SK-N-SH treated with all-trans-retinoic acid at 6 μM for 48 hours (cell line): Measurements from ENCODE around the gene ATP11C.

ENCODE experiments used
- ATAC-seq: fragments of 200-7000 bp; cut with Tn5 transposase; 3 replicates; pipeline ENCODE4 v1.9.1; 2020; ENCODE audit warnings: mild to moderate bottlenecking, moderate library complexity
- ARNTL ChIP-seq: fragments of 450-650 bp; formaldehyde crosslinking; IDR thresholded peaks from 2 replicates; pipeline ENCODE4 v1.5.0; 2020; ENCODE audit warnings: low read depth, mild to moderate bottlenecking, moderate library complexity, borderline replicate concordance
- BACH2 ChIP-seq: fragments of 250-450 bp; sonication (Bioruptor Pico); IDR thresholded peaks from 2 replicates; pipeline ENCODE4 v1.9.0; 2021; ENCODE audit warnings: mild to moderate bottlenecking, borderline replicate concordance
- CSDC2 ChIP-seq: fragments of 250-450 bp; sonication (Bioruptor Pico); IDR thresholded peaks from 2 replicates; pipeline ENCODE4 v1.5.0; 2020; ENCODE audit warnings: mild to moderate bottlenecking, moderate library complexity
- ESRRG ChIP-seq: fragments of 250-450 bp; sonication (Bioruptor Pico); IDR thresholded peaks from 2 replicates; pipeline ENCODE4 v1.6.1; 2021; ENCODE audit warnings: mild to moderate bottlenecking
- GLIS3 ChIP-seq: fragments of 250-450 bp; sonication (Bioruptor Pico); IDR thresholded peaks from 2 replicates; pipeline ENCODE4 v1.5.0; 2020; ENCODE audit warnings: mild to moderate bottlenecking, moderate library complexity
- ISL1 ChIP-seq: fragments of 250-450 bp; sonication (Bioruptor Pico); IDR thresholded peaks from 2 replicates; pipeline ENCODE4 v2.1.2; 2022; ENCODE audit warnings: mild to moderate bottlenecking, moderate library complexity
- PPARA ChIP-seq: fragments of 250-450 bp; sonication (Bioruptor Pico); IDR thresholded peaks from 2 replicates; pipeline ENCODE4 v1.5.0; 2020; ENCODE audit warnings: mild to moderate bottlenecking, borderline replicate concordance
- RARB ChIP-seq: fragments of 250-450 bp; sonication (Bioruptor Pico); IDR thresholded peaks from 2 replicates; pipeline ENCODE4 v1.8.0; 2021; ENCODE audit warnings: mild to moderate bottlenecking, moderate library complexity
- SNAI2 ChIP-seq: fragments of 250-450 bp; sonication (Bioruptor Pico); IDR thresholded peaks from 2 replicates; pipeline ENCODE4 v1.5.0; 2020; ENCODE audit warnings: mild to moderate bottlenecking, moderate library complexity
- TCF4 ChIP-seq: fragments of 250-450 bp; sonication (Bioruptor Pico); IDR thresholded peaks from 2 replicates; pipeline ENCODE4 v1.8.0; 2021; ENCODE audit warnings: mild to moderate bottlenecking, moderate library complexity, borderline replicate concordance
- TOX ChIP-seq: fragments of 250-450 bp; sonication (Bioruptor Pico); IDR thresholded peaks from 2 replicates; pipeline ENCODE4 v1.8.0; 2021; ENCODE audit warnings: mild to moderate bottlenecking, moderate library complexity, borderline replicate concordance
- ZFP30 ChIP-seq: fragments of 450-650 bp; formaldehyde crosslinking; IDR thresholded peaks from 2 replicates; pipeline ENCODE4 v1.5.0; 2022; ENCODE audit warnings: mild to moderate bottlenecking, moderate library complexity
- ZNF565 ChIP-seq: fragments of 450-650 bp; formaldehyde crosslinking; conservative IDR thresholded peaks from 2 replicates; pipeline ENCODE4 v1.5.0; 2020; ENCODE audit warnings: low read depth, mild to moderate bottlenecking, moderate library complexity
- ZNF8 ChIP-seq: fragments of 450-650 bp; formaldehyde crosslinking; IDR thresholded peaks from 2 replicates; pipeline ENCODE4 v1.5.0; 2020; ENCODE audit warnings: mild to moderate bottlenecking, moderate library complexity
- TF ChIP-seq, protein P1 (sequence below): fragments of 250-450 bp; sonication (Bioruptor Pico); IDR thresholded peaks from 2 replicates; pipeline ENCODE4 v1.8.0; 2021; ENCODE audit warnings: low read depth, mild to moderate bottlenecking, moderate library complexity, borderline replicate concordance
- TF ChIP-seq, protein P2 (sequence below): fragments of 250-450 bp; sonication (Bioruptor Pico); IDR thresholded peaks from 2 replicates; pipeline ENCODE4 v1.8.0; 2020; ENCODE audit warnings: mild to moderate bottlenecking, moderate library complexity, borderline replicate concordance
- TF ChIP-seq, protein P3 (sequence below): fragments of 250-450 bp; sonication (Bioruptor Pico); IDR thresholded peaks from 2 replicates; pipeline ENCODE4 v1.5.1; 2020; ENCODE audit warnings: low read depth, mild to moderate bottlenecking, moderate library complexity
- TF ChIP-seq, protein P4 (sequence below): fragments of 250-450 bp; sonication (Bioruptor Pico); IDR thresholded peaks from 2 replicates; pipeline ENCODE4 v1.5.0; 2020; ENCODE audit warnings: mild to moderate bottlenecking, moderate library complexity

The ATP11C gene

DNA sequence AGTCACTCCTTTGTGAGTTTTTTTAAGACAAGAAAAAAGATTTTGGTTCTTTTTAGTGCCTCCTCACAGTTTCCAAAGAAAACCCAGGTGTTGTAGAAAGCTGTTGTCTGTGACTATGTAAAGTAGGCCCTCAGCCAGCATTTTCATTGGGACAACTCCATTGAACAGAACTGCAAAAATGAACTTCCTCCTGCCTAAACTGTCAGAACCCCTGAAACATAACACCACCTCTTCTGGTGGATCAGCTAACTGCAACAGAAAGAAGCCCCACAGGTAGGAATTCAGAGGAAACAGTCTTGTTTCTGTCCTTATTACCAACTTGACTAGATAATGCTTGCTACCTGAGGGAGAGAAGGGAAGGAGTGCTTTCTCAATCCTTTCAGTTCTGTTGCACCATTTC, 3.4 kb upstream of the ATP11C start:
- no peak for ATAC-seq
- TF ChIP-seq ZNF565 (CRISPR knock-in tag): no peak
- TF ChIP-seq TOX (CRISPR knock-in tag): no peak
- no peak for TF ChIP-seq RARB (CRISPR knock-in tag)
- no peak for TF ChIP-seq BACH2
- TF ChIP-seq GLIS3: no peak

DNA sequence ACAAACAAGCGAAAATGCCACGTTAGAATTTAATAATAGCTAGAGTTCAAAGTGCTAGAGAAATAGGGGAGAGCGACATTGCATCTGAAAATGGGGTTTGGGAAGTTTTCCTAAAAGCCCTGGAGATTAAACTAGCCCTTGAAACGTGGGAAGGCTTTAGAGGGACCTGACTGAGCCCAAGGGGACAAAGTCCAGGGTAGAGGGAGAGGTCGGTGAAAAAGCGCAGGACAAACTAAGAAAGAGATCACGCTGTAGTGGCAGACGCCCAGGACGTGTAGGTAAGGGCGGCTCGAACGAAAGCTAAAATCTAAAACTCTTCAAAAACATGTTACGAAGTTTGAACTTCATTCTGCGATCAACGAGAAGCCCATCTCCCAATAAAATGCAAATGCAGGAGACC, 1.1 kb upstream of the ATP11C start:
- ATAC-seq: no peak

DNA sequence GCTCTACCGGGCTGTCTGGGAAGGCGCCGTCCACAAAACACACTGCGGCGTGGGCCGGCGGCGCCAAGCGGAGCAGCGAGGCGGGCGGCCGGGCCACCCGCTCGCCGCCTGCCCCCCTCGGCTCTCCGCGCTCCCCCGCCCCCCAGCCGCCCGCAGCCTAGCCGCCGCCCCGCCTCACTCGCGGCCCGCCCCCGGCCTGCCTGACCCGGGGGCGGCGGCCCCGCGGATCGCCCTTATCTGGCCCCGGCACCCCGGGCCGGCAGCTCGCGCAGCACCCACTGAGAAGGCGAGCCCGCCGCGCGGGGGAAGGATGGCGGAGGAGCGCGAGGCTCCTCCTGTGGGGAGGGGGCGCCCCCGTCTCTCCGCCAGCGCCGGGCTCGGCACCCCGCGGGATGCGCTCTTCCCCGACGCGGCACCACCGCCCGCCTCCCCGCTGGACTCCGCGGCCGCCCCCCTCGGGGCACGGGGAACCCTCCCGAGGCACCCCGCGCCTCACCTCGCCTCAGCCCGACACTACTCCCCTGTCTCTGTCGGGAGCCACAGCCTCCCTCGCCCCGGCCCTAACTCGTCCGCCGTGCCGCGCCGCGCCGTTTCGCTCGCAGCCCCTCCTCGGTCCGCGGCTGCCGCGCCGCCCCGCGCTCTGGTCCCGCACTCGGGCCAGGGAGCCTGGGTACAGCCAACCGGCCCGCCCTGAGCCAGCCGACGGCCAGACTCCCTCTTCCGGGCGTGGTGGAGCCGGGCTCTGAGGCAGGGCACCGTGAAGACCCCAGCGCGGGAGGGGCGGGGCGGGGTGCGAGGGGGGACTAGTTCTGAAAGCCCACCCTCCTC, 566 bp downstream of the ATP11C start:
- ATAC-seq: peak; percentile 61

More for the DNA sequence above, 1.1 kb upstream of the ATP11C start:
- TF ChIP-seq PPARA (no peak), ZNF8 (no peak), CSDC2 (CRISPR knock-in tag) (no peak), BACH2 (no peak), ZFP30 (CRISPR knock-in tag) (no peak), ISL1 (CRISPR knock-in tag) (no peak)
- TF ChIP-seq, protein P1, sequence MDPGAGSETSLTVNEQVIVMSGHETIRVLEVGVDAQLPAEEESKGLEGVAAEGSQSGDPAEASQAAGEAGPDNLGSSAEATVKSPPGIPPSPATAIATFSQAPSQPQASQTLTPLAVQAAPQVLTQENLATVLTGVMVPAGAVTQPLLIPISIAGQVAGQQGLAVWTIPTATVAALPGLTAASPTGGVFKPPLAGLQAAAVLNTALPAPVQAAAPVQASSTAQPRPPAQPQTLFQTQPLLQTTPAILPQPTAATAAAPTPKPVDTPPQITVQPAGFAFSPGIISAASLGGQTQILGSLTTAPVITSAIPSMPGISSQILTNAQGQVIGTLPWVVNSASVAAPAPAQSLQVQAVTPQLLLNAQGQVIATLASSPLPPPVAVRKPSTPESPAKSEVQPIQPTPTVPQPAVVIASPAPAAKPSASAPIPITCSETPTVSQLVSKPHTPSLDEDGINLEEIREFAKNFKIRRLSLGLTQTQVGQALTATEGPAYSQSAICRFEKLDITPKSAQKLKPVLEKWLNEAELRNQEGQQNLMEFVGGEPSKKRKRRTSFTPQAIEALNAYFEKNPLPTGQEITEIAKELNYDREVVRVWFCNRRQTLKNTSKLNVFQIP: no peak

DNA sequence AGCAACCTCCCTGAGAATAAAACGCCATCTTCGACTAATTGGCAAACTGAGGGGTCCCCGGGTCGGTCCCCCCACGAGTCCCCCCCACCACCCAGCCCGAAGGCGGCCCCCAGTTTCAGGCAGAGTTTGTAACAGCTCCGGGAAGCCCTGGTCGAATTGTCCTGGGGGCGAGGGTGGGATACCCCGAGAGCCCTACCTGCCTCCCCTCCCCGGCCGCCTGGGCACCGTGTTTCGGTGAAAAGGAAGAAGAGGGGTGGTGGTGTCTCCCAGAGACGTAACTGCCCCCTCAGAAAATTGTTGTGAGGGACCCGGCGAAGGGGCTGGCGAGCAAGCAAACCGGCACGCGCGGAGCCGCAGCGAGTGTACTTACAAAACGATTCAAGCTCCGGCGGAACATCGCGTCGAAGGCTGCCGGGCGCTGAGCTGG, 1.2 kb downstream of the ATP11C start:
- ATAC-seq: no peak
- TF ChIP-seq ZFP30 (CRISPR knock-in tag): no peak
- no peak for TF ChIP-seq ARNTL (CRISPR knock-in tag)
- no peak for TF ChIP-seq RARB (CRISPR knock-in tag)

More for the DNA sequence above, 566 bp downstream of the ATP11C start:
- no peak for TF ChIP-seq ESRRG (CRISPR knock-in tag)
- no peak for TF ChIP-seq CSDC2 (CRISPR knock-in tag)
- TF ChIP-seq TCF4 (CRISPR knock-in tag): no peak
- TF ChIP-seq, protein P2, sequence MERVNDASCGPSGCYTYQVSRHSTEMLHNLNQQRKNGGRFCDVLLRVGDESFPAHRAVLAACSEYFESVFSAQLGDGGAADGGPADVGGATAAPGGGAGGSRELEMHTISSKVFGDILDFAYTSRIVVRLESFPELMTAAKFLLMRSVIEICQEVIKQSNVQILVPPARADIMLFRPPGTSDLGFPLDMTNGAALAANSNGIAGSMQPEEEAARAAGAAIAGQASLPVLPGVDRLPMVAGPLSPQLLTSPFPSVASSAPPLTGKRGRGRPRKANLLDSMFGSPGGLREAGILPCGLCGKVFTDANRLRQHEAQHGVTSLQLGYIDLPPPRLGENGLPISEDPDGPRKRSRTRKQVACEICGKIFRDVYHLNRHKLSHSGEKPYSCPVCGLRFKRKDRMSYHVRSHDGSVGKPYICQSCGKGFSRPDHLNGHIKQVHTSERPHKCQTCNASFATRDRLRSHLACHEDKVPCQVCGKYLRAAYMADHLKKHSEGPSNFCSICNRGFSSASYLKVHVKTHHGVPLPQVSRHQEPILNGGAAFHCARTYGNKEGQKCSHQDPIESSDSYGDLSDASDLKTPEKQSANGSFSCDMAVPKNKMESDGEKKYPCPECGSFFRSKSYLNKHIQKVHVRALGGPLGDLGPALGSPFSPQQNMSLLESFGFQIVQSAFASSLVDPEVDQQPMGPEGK: no peak
- TF ChIP-seq BACH2: no peak
- TF ChIP-seq ZNF8: no peak
- TF ChIP-seq, all 23 proteins: peak for 0

DNA sequence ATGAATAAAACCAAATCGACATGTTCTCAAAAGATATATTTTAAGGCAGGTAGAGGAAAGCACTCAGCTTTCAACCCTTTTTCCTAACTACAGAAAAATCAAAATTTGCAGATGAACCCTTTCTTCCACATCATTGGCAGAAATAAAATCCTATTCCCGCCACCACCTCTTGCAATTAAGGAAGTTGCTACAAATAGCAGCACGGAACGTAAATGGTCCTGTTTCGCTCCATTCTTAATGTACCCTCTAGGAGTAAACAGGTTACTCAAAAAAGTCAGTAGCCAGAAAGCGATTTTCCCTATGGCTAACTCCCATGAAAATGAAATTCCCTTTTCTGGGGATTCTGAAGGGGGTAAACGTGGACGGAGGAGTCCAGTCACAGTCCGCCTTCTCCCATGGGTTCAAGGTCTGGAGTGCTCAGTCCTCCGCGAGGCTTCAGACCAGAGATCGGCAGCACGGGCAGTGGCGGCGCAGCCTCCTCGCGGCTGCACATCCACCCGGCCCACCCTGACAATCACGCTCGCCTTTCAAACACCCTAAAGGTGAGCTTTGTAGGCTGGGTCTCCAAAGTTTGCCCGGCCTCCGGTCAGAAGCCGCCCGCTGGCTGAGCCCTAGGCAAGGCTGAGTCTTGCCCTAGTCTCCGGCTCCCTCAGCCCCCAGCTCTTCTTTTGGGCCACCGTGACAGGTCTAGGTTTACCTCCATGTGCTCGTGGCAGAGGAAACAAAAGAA, 1.8 kb downstream of the ATP11C start:
- TF ChIP-seq, protein P3, sequence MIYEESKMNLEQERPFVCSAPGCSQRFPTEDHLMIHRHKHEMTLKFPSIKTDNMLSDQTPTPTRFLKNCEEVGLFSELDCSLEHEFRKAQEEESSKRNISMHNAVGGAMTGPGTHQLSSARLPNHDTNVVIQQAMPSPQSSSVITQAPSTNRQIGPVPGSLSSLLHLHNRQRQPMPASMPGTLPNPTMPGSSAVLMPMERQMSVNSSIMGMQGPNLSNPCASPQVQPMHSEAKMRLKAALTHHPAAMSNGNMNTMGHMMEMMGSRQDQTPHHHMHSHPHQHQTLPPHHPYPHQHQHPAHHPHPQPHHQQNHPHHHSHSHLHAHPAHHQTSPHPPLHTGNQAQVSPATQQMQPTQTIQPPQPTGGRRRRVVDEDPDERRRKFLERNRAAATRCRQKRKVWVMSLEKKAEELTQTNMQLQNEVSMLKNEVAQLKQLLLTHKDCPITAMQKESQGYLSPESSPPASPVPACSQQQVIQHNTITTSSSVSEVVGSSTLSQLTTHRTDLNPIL (CRISPR knock-in tag): no peak
- TF ChIP-seq BACH2 (no peak), TOX (CRISPR knock-in tag) (no peak), ISL1 (CRISPR knock-in tag) (no peak)
- peak; percentile 45 for ATAC-seq

DNA sequence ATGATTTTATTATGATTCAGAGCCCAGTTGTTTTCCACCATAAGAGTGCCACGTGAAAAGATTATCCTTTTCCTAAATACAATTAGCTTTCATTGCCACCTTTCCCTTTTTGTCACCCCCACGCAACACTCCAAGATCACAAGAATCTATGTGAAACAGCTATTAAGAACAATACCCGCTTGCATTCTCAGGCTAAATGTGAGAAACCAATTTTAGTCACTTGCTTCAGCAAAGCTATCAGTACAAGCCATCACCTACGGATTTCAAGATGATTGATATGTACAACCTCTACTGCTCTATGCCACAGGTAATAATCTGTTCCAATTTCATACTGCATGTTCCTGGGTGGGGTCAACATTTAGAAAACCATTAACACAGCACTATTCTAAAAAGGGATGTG, 2.5 kb downstream of the ATP11C start:
- TF ChIP-seq ZNF8 (no peak), ISL1 (CRISPR knock-in tag) (no peak), CSDC2 (CRISPR knock-in tag) (no peak), RARB (CRISPR knock-in tag) (no peak), GLIS3 (no peak), SNAI2 (CRISPR knock-in tag) (no peak)
- TF ChIP-seq, protein P1: no peak
- TF ChIP-seq, protein P4, sequence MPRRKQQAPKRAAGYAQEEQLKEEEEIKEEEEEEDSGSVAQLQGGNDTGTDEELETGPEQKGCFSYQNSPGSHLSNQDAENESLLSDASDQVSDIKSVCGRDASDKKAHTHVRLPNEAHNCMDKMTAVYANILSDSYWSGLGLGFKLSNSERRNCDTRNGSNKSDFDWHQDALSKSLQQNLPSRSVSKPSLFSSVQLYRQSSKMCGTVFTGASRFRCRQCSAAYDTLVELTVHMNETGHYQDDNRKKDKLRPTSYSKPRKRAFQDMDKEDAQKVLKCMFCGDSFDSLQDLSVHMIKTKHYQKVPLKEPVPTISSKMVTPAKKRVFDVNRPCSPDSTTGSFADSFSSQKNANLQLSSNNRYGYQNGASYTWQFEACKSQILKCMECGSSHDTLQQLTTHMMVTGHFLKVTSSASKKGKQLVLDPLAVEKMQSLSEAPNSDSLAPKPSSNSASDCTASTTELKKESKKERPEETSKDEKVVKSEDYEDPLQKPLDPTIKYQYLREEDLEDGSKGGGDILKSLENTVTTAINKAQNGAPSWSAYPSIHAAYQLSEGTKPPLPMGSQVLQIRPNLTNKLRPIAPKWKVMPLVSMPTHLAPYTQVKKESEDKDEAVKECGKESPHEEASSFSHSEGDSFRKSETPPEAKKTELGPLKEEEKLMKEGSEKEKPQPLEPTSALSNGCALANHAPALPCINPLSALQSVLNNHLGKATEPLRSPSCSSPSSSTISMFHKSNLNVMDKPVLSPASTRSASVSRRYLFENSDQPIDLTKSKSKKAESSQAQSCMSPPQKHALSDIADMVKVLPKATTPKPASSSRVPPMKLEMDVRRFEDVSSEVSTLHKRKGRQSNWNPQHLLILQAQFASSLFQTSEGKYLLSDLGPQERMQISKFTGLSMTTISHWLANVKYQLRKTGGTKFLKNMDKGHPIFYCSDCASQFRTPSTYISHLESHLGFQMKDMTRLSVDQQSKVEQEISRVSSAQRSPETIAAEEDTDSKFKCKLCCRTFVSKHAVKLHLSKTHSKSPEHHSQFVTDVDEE (CRISPR knock-in tag): no peak
- TF ChIP-seq, protein P3 (CRISPR knock-in tag): no peak
- no peak for ATAC-seq
